Naive thymus-derived CD4-positive, alpha-beta T cell (primary cell): ENCODE measurements around the gene PDE4D. TPM values are rescaled to one million over a fixed set of nuclear protein-coding genes. Genes with fewer than 3 reads are reported as not detected.

Source experiments
- ATAC-seq: fragments of 150-1000 bp; cut with Tn5 transposase; 2 replicates; pipeline ENCODE4 v1.10.0; 2021; ENCODE audit warnings: mild to moderate bottlenecking, moderate library complexity
- CTCF ChIA-PET: fragments of 350-600 bp; sonication (Branson Sonifier 250); formaldehyde crosslinking; loops from one replicate; lab custom pipeline; 2021; ENCODE audit warnings: antibody characterized with exemption; lab: Charles Lee
- POLR2A ChIA-PET: fragments of 350-600 bp; sonication (Branson Sonifier 250); formaldehyde crosslinking; loops from one replicate; lab custom pipeline; 2021; ENCODE audit warnings: antibody characterized with exemption, inconsistent platforms; lab: Charles Lee
- DNase-seq, 9 donors: peaks; one replicate each; pipeline versions ENCODE4 v3.0.0 to v3.0.0-alpha.2; 2020 to 2022; ENCODE audit warnings: mixed read lengths in 1 of 9
- H3K27ac ChIP-seq: one replicate; pipeline ENCODE4 v1.7.0; 2013; ENCODE audit warnings: mild to moderate bottlenecking, low read depth, low read length, moderate library complexity
- H3K27me3 ChIP-seq, 2 donors: one replicate each; pipeline ENCODE4 v1.7.0; 2013; ENCODE audit warnings: low read length in 2 of 2, mild to moderate bottlenecking in 2 of 2, moderate library complexity in 2 of 2; ENCODE audit not compliant: control insufficient read depth in 2 of 2, insufficient read depth in 2 of 2
- H3K36me3 ChIP-seq, 3 experiments: 1 replicate in 2 of 3; 2 replicates in 1 of 3; pipeline ENCODE4 v1.7.0; 2013; ENCODE audit warnings: low read length in 3 of 3, mild to moderate bottlenecking in 3 of 3, moderate library complexity in 1 of 3; ENCODE audit not compliant: insufficient read depth in 3 of 3, control insufficient read depth in 2 of 3
- H3K4me1 ChIP-seq, 2 donors: one replicate each; pipeline ENCODE4 v1.7.0; 2013; ENCODE audit warnings: low read length in 2 of 2, mild to moderate bottlenecking in 2 of 2, moderate library complexity in 1 of 2; ENCODE audit not compliant: control insufficient read depth in 2 of 2, insufficient read depth in 2 of 2
- H3K4me3 ChIP-seq: 2 replicates; pipeline ENCODE4 v1.7.0; 2013; ENCODE audit warnings: mild to moderate bottlenecking, low read length
- H3K9me3 ChIP-seq, 3 experiments: 1 replicate in 2 of 3; 2 replicates in 1 of 3; pipeline ENCODE4 v1.7.0; 2013; ENCODE audit warnings: low read length in 3 of 3; ENCODE audit not compliant: control insufficient read depth in 2 of 3
- H3K27ac Mint-ChIP-seq, 9 donors: one replicate each; pipeline ENCODE4 v1.8.0; 2020 to 2022; ENCODE audit warnings: mixed read lengths in 9 of 9, mild to moderate bottlenecking in 8 of 9, moderate library complexity in 5 of 9, inconsistent platforms in 2 of 9
- H3K27me3 Mint-ChIP-seq, 5 donors: one replicate each; pipeline ENCODE4 v1.8.0; 2021 to 2022; ENCODE audit warnings: mixed read lengths in 5 of 5, mild to moderate bottlenecking in 1 of 5
- H3K36me3 Mint-ChIP-seq, 5 donors: one replicate each; pipeline ENCODE4 v1.8.0; 2020 to 2022; ENCODE audit warnings: mixed read lengths in 5 of 5, mild to moderate bottlenecking in 3 of 5, inconsistent platforms in 1 of 5
- H3K4me1 Mint-ChIP-seq, 7 donors: one replicate each; pipeline ENCODE4 v1.8.0; 2020 to 2022; ENCODE audit warnings: mixed read lengths in 7 of 7, mild to moderate bottlenecking in 3 of 7, inconsistent platforms in 1 of 7
- H3K4me3 Mint-ChIP-seq, 10 donors: one replicate each; pipeline ENCODE4 v1.8.0; 2020 to 2022; ENCODE audit warnings: mild to moderate bottlenecking in 10 of 10, mixed read lengths in 10 of 10, moderate library complexity in 6 of 10, inconsistent platforms in 2 of 10
- H3K9me3 Mint-ChIP-seq, 11 donors: one replicate each; pipeline ENCODE4 v1.8.0; 2020 to 2022; ENCODE audit warnings: mixed read lengths in 11 of 11, mild to moderate bottlenecking in 4 of 11, inconsistent platforms in 1 of 11, moderate library complexity in 1 of 11
- intact Hi-C, 2 donors: fragments of 100-400 bp; cut with micrococcal nuclease; formaldehyde crosslinking; loops; one replicate each; pipeline ENCODE4 v1.15.1; 2023
- polyA plus RNA-seq, 2 donors: library from polyadenylated mRNA; unstranded; fragments of 300-500 nt; fragmentation: Illumina TruSeq; gene quantifications; one replicate each; pipeline ENCODE4 v1.2.3, GENCODE V29; 2021
- total RNA-seq, 6 experiments: library from RNA in 5 of 6; stranded (reverse) in 5 of 6; gene quantifications; 1 replicate in 5 of 6; 2 replicates in 1 of 6; pipeline ENCODE4 v1.2.3 and lab custom pipeline; 2021 to 2026

PDE4D gene
- total and polyA plus RNA-seq, 7 experiments from 2014 or later, result 4.9 to 102 (median 38.8) TPM

- Histone ChIP-seq H3K9me3 (no peaks in the 10 kb centered on the region), H3K4me1 (no peaks in the 10 kb centered on the region), H3K4me3 (no peak overlapping the region), H3K27ac (no peak overlapping the region), H3K27me3 (no peaks in the 10 kb centered on the region), H3K36me3 (no peaks in the 10 kb centered on the region)
- H3K4me1 Mint-ChIP-seq, result peaks cover 0 to 30% (median 5%) of the 10 kb centered on the region in 7 donors
- peaks cover 0 to 4% (median 0%) of the 10 kb centered on the region in 11 donors for H3K9me3 Mint-ChIP-seq
- H3K4me3 Mint-ChIP-seq, result no peak overlapping the region
- POLR2A ChIA-PET, result no interaction called here
- DNase-seq (no peak), ATAC-seq (no peak)
- H3K27me3 Mint-ChIP-seq, result peaks cover 0 to 2% (median 0%) of the 10 kb centered on the region in 5 donors
- H3K36me3 Mint-ChIP-seq, result peaks cover 0 to 10% (median 0%) of the 10 kb centered on the region in 5 donors
- intact Hi-C loops, result loop anchor here in 1 of 2 donors (5.0 kb wide), 1 partner anchor 192 kb away; no protein-coding TSS in a partner anchor
- H3K27ac Mint-ChIP-seq, result peak overlapping the region in 1 of 9 donors; percentile 57
- CTCF ChIA-PET, result interaction anchor here (0.9 kb wide), 1 partner anchor 135 kb away, joined by 3 read pairs; no protein-coding TSS in a partner anchor
Observed at GRCh38 chr5:59169768-59170150, 723.8 kb downstream of the PDE4D start.

- peaks cover 0 to 2% (median 0%) of the 10 kb centered on the region in 5 donors for H3K27me3 Mint-ChIP-seq
- H3K4me1 Mint-ChIP-seq, result peaks cover 0 to 26% (median 3%) of the 10 kb centered on the region in 7 donors
- intact Hi-C loops, result no loop called here
- Histone ChIP-seq H3K27ac (no peak overlapping the region), H3K9me3 (no peaks in the 10 kb centered on the region), H3K27me3 (no peaks in the 10 kb centered on the region), H3K4me3 (no peak overlapping the region), H3K4me1 (no peaks in the 10 kb centered on the region), H3K36me3 (no peaks in the 10 kb centered on the region)
- ATAC-seq (no peak), DNase-seq (no peak)
- POLR2A ChIA-PET, result no interaction called here
- H3K36me3 Mint-ChIP-seq, result peaks cover 0 to 11% (median 0%) of the 10 kb centered on the region in 5 donors
- H3K9me3 Mint-ChIP-seq, result peaks cover 0 to 4% (median 0%) of the 10 kb centered on the region in 11 donors
- H3K27ac Mint-ChIP-seq, result no peak overlapping the region
- CTCF ChIA-PET, result interaction anchor here (0.9 to 1.5 kb wide), 2 partner anchors 45 to 135 kb away, joined by 3 read pairs; no protein-coding TSS in a partner anchor
- H3K4me3 Mint-ChIP-seq, result no peak overlapping the region
Observed at GRCh38 chr5:59169081-59169767, 724.3 kb downstream of the PDE4D start.

DNA sequence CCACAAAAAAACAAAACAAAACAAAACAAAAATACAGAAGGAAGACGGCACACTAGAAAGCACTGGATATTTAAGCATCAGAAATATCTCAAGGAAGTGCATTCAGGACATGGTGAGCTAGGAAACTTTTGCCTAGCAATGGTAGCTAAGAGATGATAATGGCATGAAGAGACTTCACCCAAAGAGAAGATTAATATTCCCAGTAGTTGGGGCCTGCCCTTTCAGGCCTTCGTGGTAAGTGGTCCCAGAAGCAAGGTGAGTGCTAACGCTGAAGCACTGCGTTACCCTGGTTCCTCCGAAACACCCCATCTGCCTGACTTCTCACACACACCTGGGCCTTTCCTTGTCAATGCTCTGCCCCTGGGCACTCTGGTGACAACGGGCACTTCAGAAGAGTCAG lies 725.5 kb downstream of the PDE4D start:
- POLR2A ChIA-PET, result interaction anchor here (1.0 kb wide), 1 partner anchor 129 kb away, joined by 3 read pairs; no protein-coding TSS in a partner anchor
- Histone ChIP-seq H3K9me3 (no peaks in the 10 kb centered on the region), H3K4me1 (no peaks in the 10 kb centered on the region), H3K27ac (no peak overlapping the region), H3K36me3 (no peaks in the 10 kb centered on the region), H3K27me3 (no peaks in the 10 kb centered on the region), H3K4me3 (no peak overlapping the region)
- Mint-ChIP-seq H3K27ac (peak overlapping the region in 1 of 9 donors; percentile 23), H3K9me3 (peaks cover 0 to 4% (median 0%) of the 10 kb centered on the region in 11 donors), H3K36me3 (peaks cover 0 to 11% (median 0%) of the 10 kb centered on the region in 5 donors), H3K4me1 (peaks cover 0 to 17% (median 5%) of the 10 kb centered on the region in 7 donors), H3K4me3 (no peak overlapping the region), H3K27me3 (peaks cover 0 to 2% (median 0%) of the 10 kb centered on the region in 5 donors)
- intact Hi-C loops, result no loop called here
- ATAC-seq, result no peak
- CTCF ChIA-PET, result interaction anchor here (0.6 to 1.5 kb wide), 7 partner anchors 12 to 1585 kb away, joined by 3 to 5 read pairs (median 3); no protein-coding TSS in a partner anchor
- DNase-seq, result no peak

GRCh38 chr5:59164041-59164830 lies 729.3 kb downstream of the PDE4D start:
- Mint-ChIP-seq H3K27me3 (peaks cover 0 to 2% (median 0%) of the 10 kb centered on the region in 5 donors), H3K4me3 (no peak overlapping the region), H3K4me1 (peaks cover 4 to 22% (median 19%) of the 10 kb centered on the region in 7 donors), H3K9me3 (peaks cover 0 to 1% (median 0%) of the 10 kb centered on the region in 11 donors), H3K27ac (peak overlapping the region in 1 of 9 donors; percentile 15), H3K36me3 (peaks cover 0 to 2% (median 0%) of the 10 kb centered on the region in 5 donors)
- Histone ChIP-seq H3K4me3 (no peak overlapping the region), H3K36me3 (no peaks in the 10 kb centered on the region), H3K27ac (no peak overlapping the region), H3K4me1 (peaks cover 0 to 12% of the 10 kb centered on the region in 2 donors), H3K27me3 (no peaks in the 10 kb centered on the region), H3K9me3 (no peaks in the 10 kb centered on the region)
- DNase-seq (no peak), ATAC-seq (no peak)
- intact Hi-C loops, result no loop called here
- ChIA-PET POLR2A (interaction anchor here (1.0 to 1.2 kb wide), 2 partner anchors 9 to 13 kb away, joined by 3 read pairs; no protein-coding TSS in a partner anchor), CTCF (interaction anchor here (1.0 to 1.1 kb wide), 2 partner anchors 9 to 128 kb away, joined by 5 to 6 read pairs; no protein-coding TSS in a partner anchor)

- H3K36me3 Mint-ChIP-seq, result peaks cover 0 to 6% (median 0%) of the 10 kb centered on the region in 5 donors
- ChIA-PET POLR2A (interaction anchor here (1.0 kb wide), 1 partner anchor 120 kb away, joined by 3 read pairs; no protein-coding TSS in a partner anchor), CTCF (interaction anchor here (0.5 to 1.9 kb wide), 4 partner anchors 15 to 188 kb away, joined by 3 to 7 read pairs (median 4); no protein-coding TSS in a partner anchor)
- intact Hi-C loops, result loop anchor here in 1 of 2 donors (1.0 kb wide), 1 partner anchor 34 kb away; no protein-coding TSS in a partner anchor
- no peaks in the 10 kb centered on the region for H3K36me3 ChIP-seq
- peaks cover 0 to 12% of the 10 kb centered on the region in 2 donors for H3K4me1 ChIP-seq
- peaks cover 0 to 2% (median 0%) of the 10 kb centered on the region in 11 donors for H3K9me3 Mint-ChIP-seq
- peak overlapping the region; percentile 6 to 64 (median 38) for H3K4me3 Mint-ChIP-seq
- no peaks in the 10 kb centered on the region for H3K27me3 ChIP-seq
- peak overlapping the region; percentile 51 to 92 (median 79) for H3K27ac Mint-ChIP-seq
- H3K27ac ChIP-seq, result peak overlapping the region; percentile 12
- H3K4me1 Mint-ChIP-seq, result peaks cover 4 to 22% (median 18%) of the 10 kb centered on the region in 7 donors
- ATAC-seq, result peak; percentile 91
- H3K9me3 ChIP-seq, result no peaks in the 10 kb centered on the region
- DNase-seq, result peak in 7 of 9 donors; percentile 40 to 75 (median 62)
- peaks cover 0 to 2% (median 0%) of the 10 kb centered on the region in 5 donors for H3K27me3 Mint-ChIP-seq
- no peak overlapping the region for H3K4me3 ChIP-seq
Observed at GRCh38 chr5:59161221-59162105, 732.1 kb downstream of the PDE4D start.
